Neural progenitor cell (in vitro differentiated cells): Measurements from ENCODE around the gene LGR5. TPM values are rescaled to one million over a fixed set of nuclear protein-coding genes. Genes with fewer than 3 reads are reported as not detected.

ENCODE experiments used
- DNase-seq: peaks from one replicate; pipeline ENCODE4 v3.0.0-alpha.2; 2016; ENCODE audit warnings: low spot score
- H2AFZ ChIP-seq: fragments of 200-600 bp; sonication (generic); replicated peaks from 2 replicates; pipeline ENCODE4 v1.6.1; 2016; ENCODE audit warnings: antibody characterized with exemption
- H3F3A ChIP-seq: fragments of 200-600 bp; sonication (generic); 2 replicates; pipeline ENCODE4 v1.6.1; 2016; ENCODE audit warnings: antibody characterized with exemption, low read depth
- H3K27ac ChIP-seq: fragments of 200-600 bp; sonication (generic); 2 replicates; pipeline ENCODE4 v1.5.1; 2016; ENCODE audit warnings: mild to moderate bottlenecking
- H3K27me3 ChIP-seq: fragments of 200-600 bp; sonication (generic); 2 replicates; pipeline ENCODE4 v1.6.1; 2016; ENCODE audit warnings: mild to moderate bottlenecking, moderate library complexity
- H3K36me3 ChIP-seq: fragments of 200-600 bp; sonication (generic); 2 replicates; pipeline ENCODE4 v1.5.1; 2016
- H3K4me1 ChIP-seq: fragments of 200-600 bp; sonication (generic); 2 replicates; pipeline ENCODE4 v1.6.1; 2016; ENCODE audit warnings: mixed run types
- H3K4me2 ChIP-seq: fragments of 200-600 bp; sonication (generic); 2 replicates; pipeline ENCODE4 v1.6.1; 2016
- H3K4me3 ChIP-seq: fragments of 200-600 bp; sonication (generic); 2 replicates; pipeline ENCODE4 v1.5.1; 2016
- H3K79me2 ChIP-seq: fragments of 200-600 bp; sonication (generic); 2 replicates; pipeline ENCODE4 v1.6.1; 2016; ENCODE audit warnings: low read depth
- H3K9ac ChIP-seq: fragments of 200-600 bp; sonication (generic); 2 replicates; pipeline ENCODE4 v1.6.1; 2016
- H3K9me3 ChIP-seq: fragments of 200-600 bp; sonication (generic); 2 replicates; pipeline ENCODE4 v1.5.1; 2016; ENCODE audit warnings: low read depth
- H4K20me1 ChIP-seq: fragments of 200-600 bp; sonication (generic); 2 replicates; pipeline ENCODE4 v1.6.1; 2016; ENCODE audit warnings: low read depth
- H3K27ac Mint-ChIP-seq: 3 replicates; pipeline ENCODE4 v1.8.0; 2021; ENCODE audit warnings: mixed read lengths
- H3K27me3 Mint-ChIP-seq: 2 replicates; pipeline ENCODE4 v1.8.0; 2022; ENCODE audit warnings: low read depth, mild to moderate bottlenecking, inconsistent platforms, moderate library complexity, mixed read lengths; ENCODE audit not compliant: insufficient read depth
- H3K36me3 Mint-ChIP-seq: 3 replicates; pipeline ENCODE4 v1.8.0; 2021; ENCODE audit warnings: mixed read lengths
- H3K4me1 Mint-ChIP-seq: 3 replicates; pipeline ENCODE4 v1.8.0; 2021; ENCODE audit warnings: mixed read lengths
- H3K4me3 Mint-ChIP-seq: 3 replicates; pipeline ENCODE4 v1.8.0; 2021; ENCODE audit warnings: mild to moderate bottlenecking, moderate library complexity, mixed read lengths
- H3K9me3 Mint-ChIP-seq: 3 replicates; pipeline ENCODE4 v1.8.0; 2020; ENCODE audit warnings: mixed read lengths
- EZH2 ChIP-seq: fragments of 200-600 bp; sonication (generic); IDR thresholded peaks from 2 replicates; pipeline ENCODE4 v1.6.1; 2017; ENCODE audit warnings: antibody characterized with exemption, mild to moderate bottlenecking, moderate library complexity
- EZH2phosphoT487 ChIP-seq: fragments of 200-600 bp; sonication (generic); IDR thresholded peaks from 2 replicates; pipeline ENCODE4 v1.6.1; 2017; ENCODE audit warnings: antibody characterized with exemption
- total RNA-seq: library from RNA; depleted of rRNA; stranded (reverse); fragments of >200 nt; gene quantifications from 2 replicates; pipeline ENCODE4 v1.2.3, GENCODE V29; 2015; ENCODE audit warnings: low replicate concordance
- TF ChIP-seq, protein P1 (sequence below): fragments of 200-600 bp; sonication (generic); IDR thresholded peaks from 2 replicates; pipeline ENCODE4 v1.5.1; 2017; ENCODE audit warnings: antibody characterized with exemption, mild to moderate bottlenecking

The LGR5 gene
- total RNA-seq, 1 donor from 2014 or later, result 1.4 TPM

DNA sequence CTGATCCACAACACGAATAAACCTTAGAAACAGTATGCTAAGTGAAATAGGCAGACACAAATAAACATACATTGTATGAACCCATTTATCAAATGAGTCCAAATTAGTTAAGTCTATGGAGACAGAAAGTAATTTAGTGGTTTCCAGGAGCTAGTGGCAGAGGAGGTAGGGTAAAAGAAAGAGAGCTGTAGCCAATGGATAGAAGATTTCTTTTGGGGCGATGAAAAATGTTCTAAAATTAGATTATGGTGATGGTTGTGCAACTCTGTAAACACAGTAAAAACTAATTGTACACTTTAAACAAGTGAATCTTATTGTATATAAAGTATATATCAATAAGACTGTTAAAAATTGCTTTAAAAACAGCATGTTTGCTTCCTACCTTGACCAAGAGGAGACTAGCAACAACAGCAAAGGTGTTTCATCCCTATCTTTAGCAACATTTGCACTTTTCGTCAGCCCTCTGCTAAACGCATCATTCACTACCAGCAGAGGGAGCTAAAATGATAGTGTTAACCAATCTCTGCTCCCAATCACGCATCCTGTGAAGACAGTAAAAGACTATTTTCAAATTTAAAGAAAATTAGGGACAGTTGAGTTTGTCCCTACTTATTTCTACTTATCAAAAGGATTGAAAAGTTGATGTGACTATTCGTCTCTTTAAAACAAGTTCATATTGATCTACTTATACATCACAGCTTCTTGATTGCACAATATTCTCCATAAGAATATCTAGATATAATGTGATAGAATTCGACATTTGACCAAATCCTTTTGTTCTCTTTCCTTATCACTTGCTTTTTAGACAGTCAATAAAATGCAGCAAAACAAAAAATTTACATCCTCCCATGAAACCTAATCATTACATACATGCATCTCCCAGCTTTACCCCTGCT is 24.0 kb upstream of the LGR5 start:
- DNase-seq, result peak; percentile 82
- TF ChIP-seq, protein P1, sequence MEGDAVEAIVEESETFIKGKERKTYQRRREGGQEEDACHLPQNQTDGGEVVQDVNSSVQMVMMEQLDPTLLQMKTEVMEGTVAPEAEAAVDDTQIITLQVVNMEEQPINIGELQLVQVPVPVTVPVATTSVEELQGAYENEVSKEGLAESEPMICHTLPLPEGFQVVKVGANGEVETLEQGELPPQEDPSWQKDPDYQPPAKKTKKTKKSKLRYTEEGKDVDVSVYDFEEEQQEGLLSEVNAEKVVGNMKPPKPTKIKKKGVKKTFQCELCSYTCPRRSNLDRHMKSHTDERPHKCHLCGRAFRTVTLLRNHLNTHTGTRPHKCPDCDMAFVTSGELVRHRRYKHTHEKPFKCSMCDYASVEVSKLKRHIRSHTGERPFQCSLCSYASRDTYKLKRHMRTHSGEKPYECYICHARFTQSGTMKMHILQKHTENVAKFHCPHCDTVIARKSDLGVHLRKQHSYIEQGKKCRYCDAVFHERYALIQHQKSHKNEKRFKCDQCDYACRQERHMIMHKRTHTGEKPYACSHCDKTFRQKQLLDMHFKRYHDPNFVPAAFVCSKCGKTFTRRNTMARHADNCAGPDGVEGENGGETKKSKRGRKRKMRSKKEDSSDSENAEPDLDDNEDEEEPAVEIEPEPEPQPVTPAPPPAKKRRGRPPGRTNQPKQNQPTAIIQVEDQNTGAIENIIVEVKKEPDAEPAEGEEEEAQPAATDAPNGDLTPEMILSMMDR, result peak; percentile 88
- TF ChIP-seq EZH2, result no peak
- Mint-ChIP-seq H3K4me1 (peaks cover 14% of the 10 kb centered on the region), H3K27me3 (peaks cover 3% of the 10 kb centered on the region), H3K27ac (no peak overlapping the region), H3K36me3 (no peaks in the 10 kb centered on the region), H3K4me3 (no peak overlapping the region), H3K9me3 (peaks cover 26% of the 10 kb centered on the region)
- H3K27me3 ChIP-seq, result no peaks in the 10 kb centered on the region
- H3F3A ChIP-seq, result no peaks in the 10 kb centered on the region
- no peaks in the 10 kb centered on the region for H3K4me1 ChIP-seq
- H3K79me2 ChIP-seq, result no peaks in the 10 kb centered on the region
- H3K27ac ChIP-seq, result no peak overlapping the region
- H3K4me3 ChIP-seq, result no peak overlapping the region
- no peak overlapping the region for H2AFZ ChIP-seq
- peaks cover 10% of the 10 kb centered on the region for H3K9me3 ChIP-seq
- no peak overlapping the region for H3K9ac ChIP-seq
- H3K36me3 ChIP-seq, result no peaks in the 10 kb centered on the region
- no peak overlapping the region for H3K4me2 ChIP-seq
- H4K20me1 ChIP-seq, result no peaks in the 10 kb centered on the region

DNA sequence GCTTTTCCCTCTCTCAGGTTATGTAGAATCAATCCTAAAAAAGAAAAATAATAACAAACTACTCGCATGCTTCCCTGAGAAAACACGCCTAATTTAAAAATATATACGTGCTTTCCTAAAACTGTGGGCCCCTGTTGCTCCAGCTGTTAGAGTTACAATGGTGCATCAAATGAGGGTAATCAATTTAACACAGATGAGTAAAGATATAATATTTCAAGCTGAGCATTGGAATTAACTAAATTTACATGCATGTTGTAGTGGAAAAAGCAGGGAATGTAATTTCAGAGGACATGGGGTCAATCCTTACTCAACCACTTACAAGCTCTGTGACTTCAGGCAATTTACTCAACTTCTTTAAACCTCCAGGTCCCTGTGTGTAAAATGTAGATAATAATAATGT is 22.4 kb upstream of the LGR5 start:
- H3K27ac Mint-ChIP-seq, result no peak overlapping the region
- H3K79me2 ChIP-seq, result no peaks in the 10 kb centered on the region

DNA sequence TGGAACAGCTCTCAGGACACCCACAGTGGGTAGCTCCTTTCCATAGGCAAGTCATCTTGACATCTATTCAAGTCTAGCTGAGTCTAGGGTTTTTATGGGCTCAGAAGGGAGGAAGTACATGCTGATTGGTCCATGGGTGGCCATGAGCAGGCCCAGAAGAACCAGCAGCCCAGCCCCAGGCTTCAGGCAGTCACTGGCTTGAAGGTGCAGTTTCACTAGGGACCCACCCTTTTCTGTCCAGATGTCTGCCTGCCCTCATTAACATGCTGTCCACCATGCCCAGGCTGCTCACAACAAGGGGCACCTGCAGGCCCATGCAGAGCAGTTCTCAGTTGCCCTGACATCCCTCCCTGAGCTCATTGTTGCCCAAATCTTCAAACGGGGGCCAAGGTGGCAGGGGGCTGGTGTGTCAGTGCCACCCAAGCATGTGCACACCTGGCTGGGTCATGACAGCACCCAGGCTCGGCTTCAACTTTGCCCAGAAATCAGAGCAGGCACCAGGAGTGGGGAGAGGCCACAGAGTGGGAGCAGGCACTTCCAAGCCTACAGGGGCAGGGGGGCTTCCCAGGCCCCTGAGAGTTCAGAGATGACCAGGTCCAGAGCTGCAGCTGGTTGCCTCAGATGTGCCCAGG is 18.7 kb upstream of the LGR5 start:
- no peaks in the 10 kb centered on the region for H3K27me3 ChIP-seq
- no peak overlapping the region for H3K27ac ChIP-seq
- H3K79me2 ChIP-seq, result no peaks in the 10 kb centered on the region
- no peaks in the 10 kb centered on the region for H3K9me3 ChIP-seq
- peaks cover 3% of the 10 kb centered on the region for H3K27me3 Mint-ChIP-seq
- H4K20me1 ChIP-seq, result no peaks in the 10 kb centered on the region
- H3K36me3 Mint-ChIP-seq, result no peaks in the 10 kb centered on the region
- no peak overlapping the region for H3K4me3 ChIP-seq
- DNase-seq, result no peak
- H3K9me3 Mint-ChIP-seq, result no peaks in the 10 kb centered on the region
- no peak overlapping the region for H3K9ac ChIP-seq
- peaks cover 14% of the 10 kb centered on the region for H3K4me1 Mint-ChIP-seq
- H3K4me1 ChIP-seq, result no peaks in the 10 kb centered on the region
- no peak overlapping the region for H2AFZ ChIP-seq
- H3K36me3 ChIP-seq, result no peaks in the 10 kb centered on the region
- no peaks in the 10 kb centered on the region for H3F3A ChIP-seq
- no peak overlapping the region for H3K27ac Mint-ChIP-seq
- TF ChIP-seq, protein P1, result no peak
- TF ChIP-seq EZH2 (no peak), EZH2phosphoT487 (no peak)
- no peak overlapping the region for H3K4me3 Mint-ChIP-seq
- H3K4me2 ChIP-seq, result no peak overlapping the region

More for the DNA sequence above, 22.4 kb upstream of the LGR5 start:
- Histone ChIP-seq H3K9me3 (no peaks in the 10 kb centered on the region), H3K4me1 (no peaks in the 10 kb centered on the region), H2AFZ (no peak overlapping the region), H3K27me3 (no peaks in the 10 kb centered on the region), H3K27ac (no peak overlapping the region), H3F3A (no peaks in the 10 kb centered on the region), H4K20me1 (no peaks in the 10 kb centered on the region), H3K9ac (no peak overlapping the region), H3K4me2 (no peak overlapping the region), H3K4me3 (no peak overlapping the region), H3K36me3 (no peaks in the 10 kb centered on the region)
- H3K36me3 Mint-ChIP-seq, result no peaks in the 10 kb centered on the region
- H3K4me3 Mint-ChIP-seq, result no peak overlapping the region
- DNase-seq, result no peak
- H3K9me3 Mint-ChIP-seq, result peaks cover 14% of the 10 kb centered on the region
- H3K27me3 Mint-ChIP-seq, result peaks cover 3% of the 10 kb centered on the region
- TF ChIP-seq, protein P1, result no peak
- TF ChIP-seq EZH2, result no peak
- TF ChIP-seq EZH2phosphoT487, result no peak
- peaks cover 14% of the 10 kb centered on the region for H3K4me1 Mint-ChIP-seq
